Stimulated activated CD8-positive, alpha-beta memory T cell treated with anti-CD3 and anti-CD28 coated beads, Interleukin-7, amount 100 ng/mL, for 24 hours (primary cell): ENCODE results near the gene MOSPD3.
"Not testable (repeated sequence)": the region's sequence is repeated elsewhere in the genome, so short reads cannot be mapped to it uniquely, and the experiment has no call there.

Experiments used
- DNase-seq: peaks from one replicate; pipeline ENCODE4 v3.0.0-alpha.2; 2020; ENCODE audit warnings: low read depth

The MOSPD3 gene

DNA sequence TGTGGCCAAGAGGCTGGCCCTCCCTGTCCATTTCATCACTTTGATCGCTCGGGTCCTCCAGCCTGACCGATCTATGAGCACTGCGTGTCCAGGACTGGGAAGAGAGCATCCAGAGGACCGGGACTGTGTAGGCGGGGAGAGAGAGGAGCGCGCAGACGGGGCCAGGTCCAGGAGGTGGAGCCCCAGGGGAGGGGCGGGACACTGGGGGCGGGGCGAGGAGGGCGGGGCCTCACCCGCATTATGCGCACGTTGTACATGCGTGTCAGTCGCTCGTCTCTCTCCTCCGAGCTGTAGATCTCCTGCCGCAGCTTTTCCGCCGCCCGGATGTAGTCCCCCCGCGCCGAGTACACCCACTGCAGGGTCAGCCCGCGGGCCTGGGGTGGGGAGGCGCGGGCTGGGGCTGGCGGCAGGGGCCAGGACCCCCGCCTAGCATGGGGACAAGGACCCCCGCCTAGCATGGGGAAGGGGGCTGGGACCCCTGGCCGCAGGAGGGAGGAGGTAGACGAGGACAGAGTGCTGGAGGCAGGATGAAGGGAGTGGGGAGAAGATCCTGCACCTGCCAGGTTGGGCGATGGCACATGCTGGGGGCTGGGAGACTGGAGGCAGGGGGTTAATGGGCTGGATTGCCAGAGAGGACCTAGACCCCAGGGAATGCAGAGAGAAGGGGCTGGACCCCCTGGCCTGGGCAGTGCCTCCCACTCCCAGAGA lies 14.3 kb downstream of the MOSPD3 start:
- peak; percentile 78 for DNase-seq

DNA sequence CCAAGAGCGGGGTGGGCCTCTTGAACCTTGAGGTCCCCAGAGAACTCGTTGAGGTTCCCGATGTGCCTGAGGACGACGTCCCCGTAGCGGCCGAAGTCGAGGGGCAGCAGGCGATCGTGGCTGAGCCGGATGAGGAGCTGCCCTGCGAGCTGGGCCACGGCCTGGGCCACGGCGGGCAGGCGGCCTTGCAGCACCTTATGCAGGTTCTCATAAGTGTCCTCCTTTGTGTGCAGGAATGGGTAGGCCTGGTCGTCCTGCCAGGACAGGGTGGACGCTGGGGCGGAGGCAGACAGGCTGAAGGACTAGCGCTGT lies 14.9 kb downstream of the MOSPD3 start:
- no peak for DNase-seq

DNA sequence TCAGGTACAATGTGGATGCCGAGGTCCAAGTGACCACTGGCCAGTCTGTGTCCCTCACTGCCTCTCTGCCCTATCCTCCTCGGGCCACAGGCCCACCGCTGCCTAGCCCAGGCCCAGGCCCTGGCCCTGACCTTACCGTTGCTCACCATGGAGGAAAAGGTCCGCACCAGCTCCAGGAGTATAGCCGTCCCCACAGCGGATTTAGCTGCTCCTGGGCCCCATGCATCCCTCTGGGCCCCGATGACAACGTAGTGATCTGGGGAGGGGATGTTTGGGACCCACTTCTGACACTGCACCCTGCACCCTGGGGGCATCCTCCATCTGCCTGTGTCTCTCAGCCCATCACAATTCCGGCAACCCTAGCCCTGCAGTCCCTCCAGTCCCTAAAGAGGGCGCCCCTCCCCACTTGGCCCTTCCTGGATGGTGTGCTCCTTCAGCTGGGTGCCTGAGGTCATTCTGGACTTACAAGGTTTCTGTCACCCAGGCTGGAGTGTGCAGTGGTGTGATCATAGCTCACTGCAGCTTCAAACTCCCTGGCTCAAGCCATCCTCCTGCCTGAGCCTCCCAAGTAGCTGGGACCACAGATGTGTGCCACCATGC lies 16.9 kb downstream of the MOSPD3 start:
- no peak for DNase-seq

GRCh38 chr7:100630066-100630465 lies 17.7 kb downstream of the MOSPD3 start:
- no peak for DNase-seq

GRCh38 chr7:100632951-100633717 lies 20.8 kb downstream of the MOSPD3 start:
- peak; percentile 30 for DNase-seq

DNA sequence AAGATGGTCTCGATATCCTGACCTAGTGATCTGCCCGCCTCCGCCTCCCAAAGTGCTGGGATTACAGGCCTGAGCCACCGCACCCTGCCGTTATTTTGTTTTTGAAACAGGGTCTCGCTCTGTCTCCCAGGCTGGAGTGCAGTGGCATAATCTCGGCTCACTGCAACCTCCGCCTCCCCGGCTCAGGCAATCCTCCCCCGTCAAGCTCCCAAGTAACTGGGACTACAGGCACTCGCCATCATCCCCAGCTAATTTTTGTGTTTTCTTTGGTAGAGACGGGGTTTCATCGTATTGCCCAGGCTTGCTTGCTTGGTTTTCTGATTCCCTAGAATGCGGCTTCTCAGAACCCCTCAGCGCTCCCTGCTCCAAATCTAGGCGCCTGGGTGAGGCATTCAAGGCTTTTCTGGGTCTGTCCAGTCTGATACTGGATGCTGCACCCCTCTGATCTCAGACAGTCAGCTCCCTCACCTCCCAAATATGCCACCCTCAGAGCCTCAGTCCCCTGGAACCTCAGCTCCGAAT lies 27.7 kb downstream of the MOSPD3 start:
- DNase-seq: no peak

DNA sequence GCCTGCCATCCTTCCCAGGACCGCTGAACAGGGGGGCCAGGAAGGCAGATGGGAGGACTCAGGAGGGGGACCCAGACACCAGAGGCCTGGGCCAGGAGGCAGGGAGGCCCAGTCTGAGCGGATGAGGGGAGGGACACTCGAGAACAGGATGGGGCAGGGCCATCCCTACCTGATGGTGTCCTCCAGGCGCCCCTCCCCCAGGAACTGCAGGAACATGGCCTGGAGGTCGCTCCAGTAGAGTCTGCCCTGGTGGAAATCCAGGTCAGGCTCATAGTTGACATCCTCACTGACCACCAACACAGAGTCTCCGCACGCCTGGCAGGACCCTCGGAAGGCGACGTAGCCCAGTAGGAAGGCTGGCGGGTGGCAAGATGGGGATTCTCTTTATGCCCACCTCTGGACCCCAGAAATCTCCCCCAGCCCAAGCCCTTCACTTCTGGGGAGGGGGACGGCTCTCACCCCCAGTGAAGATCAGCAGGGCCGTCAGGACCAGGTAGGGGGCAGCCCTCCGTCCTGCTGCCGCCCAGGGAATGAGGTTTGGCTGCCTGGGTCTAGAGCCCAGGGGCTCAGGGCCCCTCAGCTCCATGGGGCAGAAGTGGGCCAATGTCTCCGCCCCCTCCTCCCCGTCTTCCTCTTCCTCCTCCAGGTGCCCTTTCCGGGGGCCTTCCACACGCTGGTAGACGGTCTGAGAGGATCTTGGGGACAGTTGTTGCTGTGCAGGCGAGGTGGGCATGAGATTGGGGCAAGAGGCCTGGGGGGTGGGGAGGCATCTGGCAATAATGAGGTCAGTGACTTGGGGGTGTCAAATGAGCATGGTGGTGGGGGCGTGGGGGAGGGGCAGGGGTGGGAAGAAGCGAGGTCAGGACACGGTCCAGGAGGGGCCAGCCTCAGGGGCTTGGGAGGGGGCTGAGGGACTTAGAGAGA lies 28.4 kb downstream of the MOSPD3 start:
- DNase-seq: no peak

DNA sequence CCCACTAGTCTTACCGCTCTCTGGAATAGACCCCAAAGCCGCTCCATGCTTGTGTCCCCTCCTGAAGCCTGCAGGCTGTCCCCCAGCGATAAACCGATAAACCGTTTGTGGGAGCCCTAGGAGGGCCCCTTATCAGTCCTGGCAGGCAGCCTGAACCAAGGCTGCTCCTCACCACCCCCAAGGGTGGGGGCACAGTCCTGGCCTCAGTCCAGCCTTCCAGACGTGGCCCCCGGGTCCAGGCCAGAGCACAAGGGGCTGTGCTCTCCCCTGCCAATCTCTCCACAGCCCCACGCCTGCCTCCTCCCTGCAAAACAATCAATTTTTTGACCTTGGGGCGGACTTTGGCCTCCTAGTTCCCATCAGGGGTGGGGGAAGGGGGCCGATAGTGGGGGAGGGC lies 29.1 kb downstream of the MOSPD3 start, which contains the start of gene TFR2:
Gene TFR2, minus strand, starts transcription at position 90 of the 397 bp plus-strand sequence. Its CDS starts 43 bp downstream, at position 47.
- DNase-seq: no peak

- no peak for DNase-seq
Observed at GRCh38 chr7:100641860-100642533, 29.7 kb downstream of the MOSPD3 start.

- DNase-seq: no peak
Observed at GRCh38 chr7:100642534-100642907, 30.2 kb downstream of the MOSPD3 start.

DNA sequence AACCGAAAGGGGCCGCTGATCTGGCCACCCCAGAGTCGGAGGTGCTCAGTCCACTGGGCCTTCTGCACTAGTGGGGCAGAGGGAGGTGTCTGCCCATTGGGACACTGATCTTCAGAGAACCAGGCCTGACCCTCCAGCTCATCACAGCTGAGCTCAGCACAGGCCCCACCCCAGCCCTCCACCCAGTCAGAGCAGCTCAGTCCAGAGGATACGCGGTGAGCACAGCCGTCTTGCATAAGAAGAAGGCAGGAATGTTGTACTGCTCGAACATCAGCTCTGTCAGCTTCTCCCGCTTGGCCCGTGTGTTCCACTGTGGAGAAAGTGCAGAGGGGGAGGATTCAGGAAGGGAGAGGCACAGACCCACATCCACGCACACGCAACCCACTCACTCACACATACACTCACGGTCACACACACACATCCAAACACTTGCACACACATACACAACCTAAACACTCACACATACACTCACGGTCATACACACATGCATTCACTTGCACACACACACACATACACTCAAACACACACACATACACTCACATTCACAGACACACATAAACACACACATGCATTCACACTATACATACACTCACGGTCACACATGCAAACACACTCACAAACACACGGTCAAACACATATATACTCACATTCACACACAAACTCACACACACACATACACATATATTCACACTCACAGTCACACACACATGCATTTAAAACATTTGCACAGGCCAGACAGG lies 37.7 kb downstream of the MOSPD3 start:
- no peak for DNase-seq

DNA sequence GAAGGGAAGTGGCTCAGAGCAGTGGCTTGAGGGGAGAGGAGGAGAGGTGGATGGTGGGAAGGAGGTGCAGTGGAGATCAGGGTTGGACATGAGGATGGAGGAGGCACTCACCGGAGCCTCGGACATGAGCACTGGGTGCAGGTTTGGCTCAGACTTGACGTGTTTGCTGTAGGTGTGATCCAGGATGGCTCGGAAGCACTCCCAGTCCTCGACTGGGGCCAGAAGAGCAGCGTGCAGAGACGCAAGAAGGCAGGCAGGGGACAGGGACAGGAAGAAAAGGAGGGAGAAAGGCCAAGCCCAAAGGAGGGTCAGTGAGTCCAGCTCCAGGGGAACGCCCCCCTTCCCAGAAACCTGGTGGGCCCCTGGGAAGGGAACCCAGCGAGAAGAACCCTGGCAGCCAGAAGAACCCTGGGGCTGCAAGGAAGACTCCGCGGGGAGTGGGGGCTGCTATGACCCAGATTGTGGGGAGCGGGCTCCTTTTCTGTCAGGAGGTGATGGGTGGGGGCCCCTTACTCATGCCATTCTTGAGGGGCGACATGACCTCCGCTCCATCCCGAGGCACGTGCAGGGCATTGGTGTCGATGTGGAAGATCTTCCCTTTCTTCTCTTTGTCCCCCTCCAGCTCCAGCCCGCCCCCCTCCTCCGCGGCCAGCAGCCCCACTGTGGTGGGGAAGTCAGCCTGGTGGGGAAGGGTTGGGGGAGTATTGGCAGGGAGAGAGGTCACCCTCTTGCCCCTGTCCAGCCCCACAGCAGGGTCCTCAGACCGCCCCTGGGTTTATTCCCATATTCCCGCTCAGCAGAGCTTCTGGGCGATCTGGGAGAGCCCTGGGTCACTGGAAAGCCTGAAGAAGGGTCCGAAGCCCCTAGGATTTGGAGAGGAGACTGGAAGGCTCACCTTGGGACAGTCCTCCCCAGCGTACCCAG lies 42.8 kb downstream of the MOSPD3 start:
- DNase-seq: no peak

DNA sequence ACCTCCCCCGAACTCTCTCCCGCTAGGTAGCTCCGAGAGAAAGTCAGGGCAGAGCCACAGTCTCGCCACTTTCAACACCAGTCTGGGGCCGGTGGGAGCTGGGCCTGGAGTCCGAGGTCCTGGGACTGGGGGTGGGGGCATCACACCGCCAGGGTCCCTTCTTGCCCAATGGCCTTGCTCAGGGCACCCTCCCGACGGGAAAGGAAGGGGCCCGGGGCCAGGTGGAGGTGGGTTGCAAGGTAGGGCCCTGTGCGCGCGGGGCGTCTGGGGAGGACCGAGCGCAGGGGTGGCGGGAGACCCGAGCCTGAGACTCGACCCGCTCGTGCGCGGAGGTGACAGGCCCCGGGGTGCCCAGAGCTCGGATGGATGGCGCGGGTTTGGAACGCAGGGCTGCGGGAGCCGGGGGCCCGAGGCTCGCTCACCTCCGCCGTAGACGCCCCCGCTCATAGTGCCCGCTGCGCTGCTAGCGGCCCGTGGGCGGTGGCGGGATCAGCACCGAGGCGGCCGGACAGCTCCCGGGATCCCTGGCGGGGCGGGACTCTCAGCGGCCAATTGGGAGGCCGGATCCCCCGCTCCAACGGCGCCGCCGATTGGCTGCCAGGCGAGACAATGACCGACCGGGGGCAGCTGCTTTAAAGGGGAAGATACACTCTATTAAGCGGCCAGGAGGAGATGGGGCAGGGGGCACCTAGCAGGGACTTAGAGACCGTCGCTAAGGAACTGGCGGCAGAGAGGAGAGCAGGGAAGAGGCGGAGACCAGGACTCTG lies 43.8 kb downstream of the MOSPD3 start, which contains the start of gene ACTL6B:
Gene ACTL6B, minus strand, starts transcription at position 541 of the 767 bp plus-strand sequence. Its CDS starts 94 bp downstream, at position 447.
- no peak for DNase-seq

DNA sequence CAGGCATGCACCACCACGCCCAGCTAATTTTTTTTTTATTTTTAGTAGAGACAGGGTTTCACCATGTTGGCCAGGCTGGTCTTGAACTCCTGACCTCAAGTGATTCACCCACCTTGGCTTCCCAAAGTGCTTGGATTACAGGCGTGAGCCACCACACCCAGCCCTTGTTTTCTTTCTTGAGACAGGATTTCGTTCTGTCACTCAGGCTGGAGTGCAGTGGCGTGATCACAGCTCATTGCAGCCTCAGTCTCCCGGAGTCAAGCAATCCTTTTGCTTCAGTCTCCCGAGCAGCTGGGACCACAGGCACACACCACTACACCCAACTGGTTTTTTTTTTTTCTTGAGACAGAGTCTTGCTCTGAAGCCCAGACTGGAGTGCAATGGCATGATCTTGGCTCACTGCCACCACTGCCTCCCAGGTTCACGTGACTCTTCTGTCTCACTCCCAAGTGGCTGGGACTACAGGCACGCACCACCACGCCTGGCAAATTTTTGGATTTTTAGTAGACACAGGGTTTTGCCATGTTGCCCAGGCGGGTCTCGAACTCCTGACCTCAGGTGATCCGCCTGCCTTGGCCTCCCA lies 49.9 kb downstream of the MOSPD3 start:
- not testable (repeated sequence) for DNase-seq
